Right lobe of liver (tissue), 6 donors: ENCODE data around the gene KRT33B. TPM values are rescaled to one million over a fixed set of nuclear protein-coding genes. Genes with fewer than 3 reads are reported as not detected.
"Not testable (repeated sequence)": the region's sequence is repeated elsewhere in the genome, so short reads cannot be mapped to it uniquely, and the experiment has no call there.

ENCODE experiments used
- ATAC-seq, 4 donors: fragments of 200-7000 bp; cut with Tn5 transposase; one replicate each; pipeline ENCODE4 v1.9.1; 2020; ENCODE audit warnings: mild to moderate bottlenecking in 4 of 4, moderate library complexity in 4 of 4
- DNase-seq, 3 donors: peaks; one replicate each; pipeline ENCODE4 v3.0.0-alpha.2; 2020
- H3K27ac ChIP-seq, 3 donors: fragments of 200-600 bp; one replicate each; pipeline ENCODE4 v1.8.0; 2022
- H3K27me3 ChIP-seq, 2 donors: fragments of 200-600 bp; one replicate each; pipeline ENCODE4 v1.8.0; 2022
- H3K36me3 ChIP-seq, 4 donors: fragments of 200-600 bp; sonication (generic) in 1 of 4; one replicate each; pipeline versions ENCODE4 v1.5.1 to v1.8.0; 2017 to 2022; ENCODE audit warnings: control low read depth in 1 of 4
- H3K4me1 ChIP-seq, 4 donors: fragments of 200-600 bp; sonication (generic) in 1 of 4; one replicate each; pipeline versions ENCODE4 v1.5.1 to v1.8.0; 2017 to 2022; ENCODE audit warnings: control low read depth in 1 of 4
- H3K4me3 ChIP-seq, 3 donors: fragments of 200-600 bp; one replicate each; pipeline ENCODE4 v1.8.0; 2022
- H3K9me3 ChIP-seq, 4 donors: fragments of 200-600 bp; sonication (generic) in 1 of 4; one replicate each; pipeline versions ENCODE4 v1.5.1 to v1.8.0; 2017 to 2022; ENCODE audit warnings: control low read depth in 1 of 4
- POLR2A ChIP-seq: fragments of 450-650 bp; IDR thresholded peaks from one replicate; pipeline ENCODE4 v1.6.1; 2017; ENCODE audit warnings: antibody characterized with exemption, mild to moderate bottlenecking
- WGBS: methylation state at CpG from one replicate; pipeline ENCODE4 v1.1.6; 2018; ENCODE audit warnings: low coverage, low lambda C conversion rate; ENCODE audit not compliant: insufficient coverage; ENCODE audit errors: missing lambda C conversion rate; 5-methylcytosine and 5-hydroxymethylcytosine counted together
- intact Hi-C, 2 donors: fragments of 100-400 bp; cut with DNase I; formaldehyde crosslinking; loops; one replicate each; pipeline versions ENCODE4 v1.11.2 to v1.14.1; 2022
- total RNA-seq, 6 experiments: library from RNA; depleted of rRNA in 2 of 6; stranded (reverse); fragments of >200 nt in 2 of 6; fragmentation: NEBNext Ultra II Directional in 3 of 6; extraction: Animal tissue kit (Norgen Biotek cat#: 25700) in 3 of 6; gene quantifications; one replicate each; pipeline versions ENCODE4 v1.1.0 to v1.2.4, GENCODE V29; 2016 to 2023
- TF ChIP-seq, protein P1 (sequence below), 4 donors: fragments of 200-600 bp in 3 of 4; fragments of 450-650 bp in 1 of 4; IDR thresholded peaks; one replicate each; pipeline versions ENCODE4 v1.5.1 to v1.8.0; 2016 to 2022; ENCODE audit warnings: antibody characterized with exemption in 4 of 4, mild to moderate bottlenecking in 2 of 4
- donor health status: DM: no; HTN: yes; CAD: no.
- donor health status: DM: no; HTN: no; CAD: no.
- donor health status: DM: no; HTN: no; CAD: no.
- donor health status: DM: no; HTN: yes; CAD: no.
- donor health status: DM: no; HTN: yes; CAD: no.

The KRT33B gene
- total RNA-seq, 6 experiments from 2014 or later: not detected

DNA sequence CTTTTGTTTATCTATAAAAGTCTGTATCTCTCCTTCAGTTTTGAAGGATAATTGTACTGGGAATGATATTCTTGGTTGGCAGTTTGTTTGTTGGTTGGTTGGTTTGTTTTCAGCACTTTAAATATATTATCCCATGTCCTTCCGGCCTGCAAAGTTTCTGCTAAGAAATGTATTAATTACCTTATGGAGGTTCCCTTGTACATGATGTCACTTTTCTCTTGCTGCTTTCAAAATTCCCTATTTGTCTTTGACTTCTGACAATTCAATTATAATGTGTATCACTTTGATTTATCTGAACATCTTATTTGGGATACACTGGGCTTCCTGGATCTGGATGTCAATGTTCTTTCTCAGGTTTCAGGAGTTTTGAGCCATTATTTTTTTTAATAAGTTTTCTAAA lies 16.6 kb upstream of the KRT33B start:
- 100% methylated on average over 1 of the region's 1 CpG for WGBS
- ATAC-seq (no peak), DNase-seq (no peak)
- intact Hi-C loops: no loop called here
- Histone ChIP-seq H3K27ac (no peak overlapping the region), H3K4me1 (no peaks in the 10 kb centered on the region), H3K27me3 (no peaks in the 10 kb centered on the region), H3K36me3 (no peaks in the 10 kb centered on the region), H3K4me3 (no peak overlapping the region), H3K9me3 (no peaks in the 10 kb centered on the region)
- no peak for TF ChIP-seq POLR2A
- TF ChIP-seq, protein P1, sequence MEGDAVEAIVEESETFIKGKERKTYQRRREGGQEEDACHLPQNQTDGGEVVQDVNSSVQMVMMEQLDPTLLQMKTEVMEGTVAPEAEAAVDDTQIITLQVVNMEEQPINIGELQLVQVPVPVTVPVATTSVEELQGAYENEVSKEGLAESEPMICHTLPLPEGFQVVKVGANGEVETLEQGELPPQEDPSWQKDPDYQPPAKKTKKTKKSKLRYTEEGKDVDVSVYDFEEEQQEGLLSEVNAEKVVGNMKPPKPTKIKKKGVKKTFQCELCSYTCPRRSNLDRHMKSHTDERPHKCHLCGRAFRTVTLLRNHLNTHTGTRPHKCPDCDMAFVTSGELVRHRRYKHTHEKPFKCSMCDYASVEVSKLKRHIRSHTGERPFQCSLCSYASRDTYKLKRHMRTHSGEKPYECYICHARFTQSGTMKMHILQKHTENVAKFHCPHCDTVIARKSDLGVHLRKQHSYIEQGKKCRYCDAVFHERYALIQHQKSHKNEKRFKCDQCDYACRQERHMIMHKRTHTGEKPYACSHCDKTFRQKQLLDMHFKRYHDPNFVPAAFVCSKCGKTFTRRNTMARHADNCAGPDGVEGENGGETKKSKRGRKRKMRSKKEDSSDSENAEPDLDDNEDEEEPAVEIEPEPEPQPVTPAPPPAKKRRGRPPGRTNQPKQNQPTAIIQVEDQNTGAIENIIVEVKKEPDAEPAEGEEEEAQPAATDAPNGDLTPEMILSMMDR (IDR thresholded peaks at IDR 0.05): no peak

GRCh38 chr17:41383690-41384089 lies 14.1 kb upstream of the KRT33B start:
- H3K27me3 ChIP-seq: no peaks in the 10 kb centered on the region
- H3K4me3 ChIP-seq: no peak overlapping the region
- no peak overlapping the region for H3K27ac ChIP-seq
- DNase-seq: no peak
- no peaks in the 10 kb centered on the region for H3K4me1 ChIP-seq
- WGBS: 36% methylated on average over 1 of the region's 1 CpG
- ATAC-seq: peak; percentile 73 to 97 (median 88)
- no peaks in the 10 kb centered on the region for H3K36me3 ChIP-seq
- TF ChIP-seq, protein P1 (IDR thresholded peaks at IDR 0.05): no peak
- no peak for TF ChIP-seq POLR2A
- H3K9me3 ChIP-seq: no peaks in the 10 kb centered on the region
- intact Hi-C loops: no loop called here

GRCh38 chr17:41382394-41382793 lies 12.8 kb upstream of the KRT33B start:
- DNase-seq (no peak), ATAC-seq (no peak)
- Histone ChIP-seq H3K27ac (no peak overlapping the region), H3K27me3 (no peaks in the 10 kb centered on the region), H3K4me3 (no peak overlapping the region), H3K4me1 (no peaks in the 10 kb centered on the region), H3K9me3 (no peaks in the 10 kb centered on the region), H3K36me3 (no peaks in the 10 kb centered on the region)
- no peak for TF ChIP-seq POLR2A
- TF ChIP-seq, protein P1 (IDR thresholded peaks at IDR 0.05): no peak
- intact Hi-C loops: no loop called here
- no CpG with 5 or more reads among the region's 1 CpG for WGBS

DNA sequence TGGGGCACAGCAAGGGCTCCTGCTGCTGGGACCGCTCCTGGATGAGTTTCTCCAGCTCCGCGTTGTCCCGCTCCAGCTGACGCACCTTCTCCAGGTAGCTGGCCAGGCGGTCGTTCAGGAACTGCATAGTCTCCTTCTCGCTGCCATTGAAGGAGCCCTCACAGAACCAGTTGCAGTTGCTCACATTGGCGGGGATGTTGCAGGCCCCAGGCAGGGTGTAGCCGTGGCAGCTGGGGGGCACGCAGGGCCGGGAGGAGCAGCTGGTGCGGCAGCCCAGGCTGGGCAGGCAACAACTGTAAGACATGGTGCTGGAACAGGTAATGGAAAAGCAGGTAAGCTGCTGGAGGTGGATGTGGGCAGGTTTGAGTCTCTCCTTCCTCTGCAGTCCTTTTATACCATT lies 12.3 kb upstream of the KRT33B start, which contains the start of gene KRT34:
TSS of gene KRT34 (minus strand) at position 364 of the 400 bp plus-strand sequence. CDS start at position 304, 60 bp downstream.
- H3K36me3 ChIP-seq: not testable (repeated sequence)

GRCh38 chr17:41380091-41380490 lies 10.5 kb upstream of the KRT33B start:
- H3K4me3 ChIP-seq, intact Hi-C loops, H3K27ac ChIP-seq, DNase-seq, ATAC-seq, H3K36me3 ChIP-seq, H3K9me3 ChIP-seq, H3K4me1 ChIP-seq, H3K27me3 ChIP-seq: not testable (repeated sequence)
- 91% methylated on average over 7 of the region's 7 CpGs for WGBS

More for the DNA sequence above, 12.3 kb upstream of the KRT33B start, which contains the start of gene KRT34:
- DNase-seq, H3K27me3 ChIP-seq, intact Hi-C loops, H3K27ac ChIP-seq, H3K4me1 ChIP-seq, H3K9me3 ChIP-seq, ATAC-seq, H3K4me3 ChIP-seq: not testable (repeated sequence)
- 93% methylated on average over 3 of the region's 13 CpGs for WGBS

GRCh38 chr17:41377546-41377945 lies 7.9 kb upstream of the KRT33B start:
- WGBS: 10% methylated on average over 2 of the region's 2 CpGs
- Histone ChIP-seq H3K36me3 (no peaks in the 10 kb centered on the region), H3K4me1 (no peaks in the 10 kb centered on the region), H3K4me3 (no peak overlapping the region), H3K27ac (no peak overlapping the region), H3K9me3 (no peaks in the 10 kb centered on the region), H3K27me3 (no peaks in the 10 kb centered on the region)
- intact Hi-C loops: no loop called here
- DNase-seq (no peak), ATAC-seq (peak in 1 of 4 donors; percentile 36)
- TF ChIP-seq, protein P1 (IDR thresholded peaks at IDR 0.05): no peak
- no peak for TF ChIP-seq POLR2A
